RWPE2 (cell line): ENCODE measurements around the gene CACNA2D2.

Experiments
- ATAC-seq: fragments of 200-7000 bp; cut with Tn5 transposase; 3 replicates; pipeline ENCODE4 v1.9.1; 2021; ENCODE audit warnings: low read depth
- DNase-seq: peaks from one replicate; pipeline ENCODE4 v3.0.0-alpha.2; 2020; ENCODE audit warnings: low spot score
- H3K27ac ChIP-seq: fragments of 450-650 bp; 2 replicates; pipeline ENCODE4 v1.5.1; 2017; ENCODE audit warnings: mild to moderate bottlenecking; ENCODE audit not compliant: poor library complexity, severe bottlenecking
- H3K27me3 ChIP-seq: fragments of 250-450 bp; sonication (Bioruptor Pico); 2 replicates; pipeline ENCODE4 v1.5.1; 2021; ENCODE audit warnings: mild to moderate bottlenecking, moderate library complexity; ENCODE audit not compliant: insufficient read depth, poor library complexity, severe bottlenecking
- H3K36me3 ChIP-seq: fragments of 250-450 bp; sonication (Bioruptor Pico); 2 replicates; pipeline ENCODE4 v1.5.1; 2020; ENCODE audit warnings: low read depth, mild to moderate bottlenecking, moderate library complexity
- H3K4me1 ChIP-seq: fragments of 250-450 bp; sonication (Bioruptor Pico); 2 replicates; pipeline ENCODE4 v1.5.1; 2021; ENCODE audit warnings: mild to moderate bottlenecking, moderate library complexity; ENCODE audit not compliant: insufficient read depth, poor library complexity, severe bottlenecking
- H3K4me3 ChIP-seq: fragments of 250-450 bp; sonication (Bioruptor Pico); 2 replicates; pipeline ENCODE4 v1.5.1; 2021; ENCODE audit warnings: mild to moderate bottlenecking, moderate library complexity; ENCODE audit not compliant: severe bottlenecking
- H3K9me3 ChIP-seq: fragments of 250-450 bp; sonication (Bioruptor Pico); 2 replicates; pipeline ENCODE4 v1.5.1; 2021; ENCODE audit warnings: mild to moderate bottlenecking, moderate library complexity; ENCODE audit not compliant: severe bottlenecking
- TF ChIP-seq, protein P1 (sequence below): fragments of 450-650 bp; IDR thresholded peaks from one replicate; pipeline ENCODE4 v1.5.1; 2017; ENCODE audit warnings: mild to moderate bottlenecking, moderate library complexity; ENCODE audit not compliant: poor library complexity, severe bottlenecking

The CACNA2D2 gene

GRCh38 chr3:50450209-50450921, 53.1 kb downstream of the CACNA2D2 start:
- no peak overlapping the region for H3K4me3 ChIP-seq
- no peaks in the 10 kb centered on the region for H3K27me3 ChIP-seq
- DNase-seq (no peak), ATAC-seq (no peak)
- H3K9me3 ChIP-seq: no peaks in the 10 kb centered on the region
- no peaks in the 10 kb centered on the region for H3K4me1 ChIP-seq
- TF ChIP-seq, protein P1, sequence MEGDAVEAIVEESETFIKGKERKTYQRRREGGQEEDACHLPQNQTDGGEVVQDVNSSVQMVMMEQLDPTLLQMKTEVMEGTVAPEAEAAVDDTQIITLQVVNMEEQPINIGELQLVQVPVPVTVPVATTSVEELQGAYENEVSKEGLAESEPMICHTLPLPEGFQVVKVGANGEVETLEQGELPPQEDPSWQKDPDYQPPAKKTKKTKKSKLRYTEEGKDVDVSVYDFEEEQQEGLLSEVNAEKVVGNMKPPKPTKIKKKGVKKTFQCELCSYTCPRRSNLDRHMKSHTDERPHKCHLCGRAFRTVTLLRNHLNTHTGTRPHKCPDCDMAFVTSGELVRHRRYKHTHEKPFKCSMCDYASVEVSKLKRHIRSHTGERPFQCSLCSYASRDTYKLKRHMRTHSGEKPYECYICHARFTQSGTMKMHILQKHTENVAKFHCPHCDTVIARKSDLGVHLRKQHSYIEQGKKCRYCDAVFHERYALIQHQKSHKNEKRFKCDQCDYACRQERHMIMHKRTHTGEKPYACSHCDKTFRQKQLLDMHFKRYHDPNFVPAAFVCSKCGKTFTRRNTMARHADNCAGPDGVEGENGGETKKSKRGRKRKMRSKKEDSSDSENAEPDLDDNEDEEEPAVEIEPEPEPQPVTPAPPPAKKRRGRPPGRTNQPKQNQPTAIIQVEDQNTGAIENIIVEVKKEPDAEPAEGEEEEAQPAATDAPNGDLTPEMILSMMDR: no peak
- H3K27ac ChIP-seq: no peak overlapping the region
- no peaks in the 10 kb centered on the region for H3K36me3 ChIP-seq

DNA sequence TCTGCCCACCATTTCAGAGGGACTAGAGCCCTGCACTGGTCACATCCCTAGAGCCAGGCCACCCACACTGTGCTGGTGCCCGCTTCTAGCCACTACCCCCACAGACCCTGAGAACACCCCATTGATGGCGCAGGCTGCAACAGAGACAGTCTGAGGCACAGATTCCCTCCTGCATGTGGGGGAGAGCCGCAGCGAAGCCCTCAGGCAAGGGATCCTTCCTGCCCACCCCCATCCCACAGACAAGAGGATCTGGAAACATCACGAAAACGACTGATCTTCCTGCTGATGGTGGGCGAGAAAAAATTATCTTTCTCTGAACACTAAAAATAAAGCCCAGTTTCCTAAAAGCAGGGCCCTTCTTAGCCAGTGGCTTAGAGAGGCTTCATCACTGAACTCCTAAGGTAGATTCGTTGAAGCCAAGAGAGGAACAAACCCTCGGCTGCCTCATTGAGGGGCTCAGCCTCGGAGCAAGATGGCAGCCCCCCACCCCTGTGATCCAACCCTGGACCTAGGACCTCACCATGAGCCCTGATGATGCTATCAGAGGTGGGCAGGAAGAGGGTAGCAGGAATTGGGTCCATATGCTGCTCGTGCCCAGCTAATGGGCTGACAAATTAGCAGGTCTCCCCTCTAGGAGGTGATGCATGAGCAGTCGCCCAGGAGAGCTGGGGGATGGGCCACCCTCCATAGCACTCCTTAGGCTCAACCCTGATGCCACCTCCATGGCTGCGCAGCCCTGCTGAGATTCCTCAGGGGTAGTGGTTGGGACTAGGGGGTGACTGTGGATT, 54.5 kb downstream of the CACNA2D2 start:
- Histone ChIP-seq H3K9me3 (no peaks in the 10 kb centered on the region), H3K36me3 (no peaks in the 10 kb centered on the region), H3K27me3 (no peaks in the 10 kb centered on the region), H3K4me3 (no peak overlapping the region), H3K4me1 (no peaks in the 10 kb centered on the region), H3K27ac (no peak overlapping the region)
- DNase-seq (no peak), ATAC-seq (no peak)
- TF ChIP-seq, protein P1: no peak

GRCh38 chr3:50447290-50447840, 56.1 kb downstream of the CACNA2D2 start:
- Histone ChIP-seq H3K4me3 (no peak overlapping the region), H3K9me3 (no peaks in the 10 kb centered on the region), H3K27ac (no peak overlapping the region), H3K4me1 (no peaks in the 10 kb centered on the region), H3K36me3 (no peaks in the 10 kb centered on the region), H3K27me3 (peaks cover 8% of the 10 kb centered on the region)
- TF ChIP-seq, protein P1: no peak
- ATAC-seq (no peak), DNase-seq (no peak)

DNA sequence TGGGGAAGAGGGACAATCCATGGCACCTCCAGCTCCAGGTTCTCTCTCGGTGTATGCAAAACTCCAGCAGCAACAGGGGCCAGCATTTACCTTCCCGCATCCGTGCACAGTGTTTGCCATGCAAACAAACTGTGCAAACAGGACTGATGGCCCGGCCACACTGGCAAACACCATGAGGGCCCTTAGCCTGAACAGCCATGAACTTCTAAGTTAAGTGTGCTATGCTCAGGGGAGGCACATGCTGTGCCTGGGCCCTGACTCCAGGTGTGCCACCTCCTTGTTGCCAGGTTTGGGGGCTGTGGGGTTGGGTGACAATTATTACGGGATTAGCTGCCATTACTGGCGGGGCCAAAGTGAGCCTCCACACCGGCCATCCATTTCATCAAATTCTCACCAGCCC, 57.5 kb downstream of the CACNA2D2 start:
- DNase-seq (no peak), ATAC-seq (no peak)
- Histone ChIP-seq H3K36me3 (no peaks in the 10 kb centered on the region), H3K4me3 (no peak overlapping the region), H3K27me3 (peaks cover 8% of the 10 kb centered on the region), H3K4me1 (no peaks in the 10 kb centered on the region), H3K27ac (no peak overlapping the region), H3K9me3 (no peaks in the 10 kb centered on the region)
- TF ChIP-seq, protein P1: no peak
